NCI-H2196 treated with DMSO at 0.1 percent for 48 hours (cell line): ENCODE measurements around the gene EFNB1.

ENCODE experiments used
- DNase-seq: peaks from one replicate; lab custom pipeline; 2025; ENCODE audit not compliant: unreplicated experiment; lab: John Stamatoyannopoulos, UW

The EFNB1 gene

GRCh38 chrX:68842781-68843581, 14.2 kb downstream of the EFNB1 start:
- no peak for DNase-seq

- no peak for DNase-seq
Observed at GRCh38 chrX:68843992-68844391, 15.2 kb downstream of the EFNB1 start.

- no peak for DNase-seq
Observed at GRCh38 chrX:68844581-68844980, 15.8 kb downstream of the EFNB1 start.

- no peak for DNase-seq
Observed at GRCh38 chrX:68846536-68846935, 17.7 kb downstream of the EFNB1 start.

- no peak for DNase-seq
Observed at GRCh38 chrX:68847172-68847571, 18.4 kb downstream of the EFNB1 start.

GRCh38 chrX:68848189-68848940, 19.5 kb downstream of the EFNB1 start:
- DNase-seq = no peak

- DNase-seq = no peak
Observed at GRCh38 chrX:68851082-68851481, 22.3 kb downstream of the EFNB1 start.

- DNase-seq = no peak
Observed at GRCh38 chrX:68852046-68852445, 23.2 kb downstream of the EFNB1 start.

GRCh38 chrX:68853665-68854251, 24.9 kb downstream of the EFNB1 start:
- no peak for DNase-seq

GRCh38 chrX:68865300-68865699, 36.5 kb downstream of the EFNB1 start:
- DNase-seq = no peak

- DNase-seq = no peak
Observed at GRCh38 chrX:68865926-68866325, 37.1 kb downstream of the EFNB1 start.

GRCh38 chrX:68867458-68868112, 38.8 kb downstream of the EFNB1 start:
- DNase-seq = no peak

GRCh38 chrX:68868316-68868715, 39.5 kb downstream of the EFNB1 start:
- DNase-seq = no peak

GRCh38 chrX:68868902-68869800, 40.3 kb downstream of the EFNB1 start:
- DNase-seq = no peak

GRCh38 chrX:68870357-68870756, 41.5 kb downstream of the EFNB1 start:
- DNase-seq = no peak

GRCh38 chrX:68872171-68872570, 43.4 kb downstream of the EFNB1 start:
- DNase-seq = no peak

- DNase-seq = no peak
Observed at GRCh38 chrX:68874076-68874475, 45.3 kb downstream of the EFNB1 start.

GRCh38 chrX:68876731-68877130, 47.9 kb downstream of the EFNB1 start:
- DNase-seq = no peak

- DNase-seq = no peak
Observed at GRCh38 chrX:68877606-68878005, 48.8 kb downstream of the EFNB1 start.

GRCh38 chrX:68878977-68879645, 50.3 kb downstream of the EFNB1 start:
- DNase-seq = no peak
